Loucy (cell line): ENCODE results near the gene DTNBP1.

Experiments
- CTCF ChIP-seq: fragments of 200-600 bp; sonication (generic); conservative IDR thresholded peaks from 2 replicates; pipeline ENCODE4 v1.5.1; 2014; ENCODE audit warnings: mild to moderate bottlenecking, antibody characterized with exemption, low read length
- EZH2phosphoT487 ChIP-seq: fragments of 200-600 bp; IDR thresholded peaks from 2 replicates; pipeline ENCODE4 v1.6.1; 2018; ENCODE audit warnings: antibody characterized with exemption, mild to moderate bottlenecking, moderate library complexity, borderline replicate concordance

- no peak for TF ChIP-seq CTCF
- no peak for TF ChIP-seq EZH2phosphoT487
Observed at GRCh38 chr6:15621203-15622044, 41.4 kb downstream of the DTNBP1 start.
